NB4 (cell line): ENCODE data around the gene SMPD3.

Experiments used
- MYC ChIP-seq: IDR thresholded peaks from 2 replicates; pipeline ENCODE4 v1.6.1; 2011; ENCODE audit warnings: low read depth, low read length
- POLR2A ChIP-seq: IDR thresholded peaks from 2 replicates; pipeline ENCODE4 v1.6.1; 2011; ENCODE audit warnings: mild to moderate bottlenecking; ENCODE audit not compliant: insufficient read length; ENCODE audit errors: extremely low read depth
- TF ChIP-seq, protein P1 (sequence below): IDR thresholded peaks from 2 replicates; pipeline ENCODE4 v1.6.1; 2011; ENCODE audit warnings: low read depth, low read length
- TF ChIP-seq, protein P2 (sequence below): IDR thresholded peaks from one replicate; pipeline ENCODE4 v1.5.1; 2012; ENCODE audit warnings: low read depth, low read length

DNA sequence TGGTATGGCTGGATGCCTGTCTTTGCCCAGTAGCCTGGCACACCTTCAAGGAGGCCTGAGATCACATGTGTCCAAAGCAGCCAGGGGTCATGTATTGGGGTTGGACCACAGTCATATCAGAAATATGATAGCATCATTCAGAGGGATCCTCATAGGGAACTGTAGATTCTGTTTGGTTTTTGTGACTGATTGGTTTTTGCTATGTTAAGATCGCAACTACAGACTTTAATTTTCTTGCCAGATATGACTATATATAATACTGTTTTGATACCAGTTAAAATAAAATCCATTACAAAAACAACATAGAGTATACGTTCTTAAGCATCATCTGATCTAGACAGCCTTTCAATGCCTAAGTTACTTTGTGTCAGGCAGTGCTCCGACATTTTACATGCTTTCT is 11.8 kb upstream of the SMPD3 start:
- TF ChIP-seq, protein P1, sequence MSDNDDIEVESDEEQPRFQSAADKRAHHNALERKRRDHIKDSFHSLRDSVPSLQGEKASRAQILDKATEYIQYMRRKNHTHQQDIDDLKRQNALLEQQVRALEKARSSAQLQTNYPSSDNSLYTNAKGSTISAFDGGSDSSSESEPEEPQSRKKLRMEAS: no peak
- TF ChIP-seq, protein P2, sequence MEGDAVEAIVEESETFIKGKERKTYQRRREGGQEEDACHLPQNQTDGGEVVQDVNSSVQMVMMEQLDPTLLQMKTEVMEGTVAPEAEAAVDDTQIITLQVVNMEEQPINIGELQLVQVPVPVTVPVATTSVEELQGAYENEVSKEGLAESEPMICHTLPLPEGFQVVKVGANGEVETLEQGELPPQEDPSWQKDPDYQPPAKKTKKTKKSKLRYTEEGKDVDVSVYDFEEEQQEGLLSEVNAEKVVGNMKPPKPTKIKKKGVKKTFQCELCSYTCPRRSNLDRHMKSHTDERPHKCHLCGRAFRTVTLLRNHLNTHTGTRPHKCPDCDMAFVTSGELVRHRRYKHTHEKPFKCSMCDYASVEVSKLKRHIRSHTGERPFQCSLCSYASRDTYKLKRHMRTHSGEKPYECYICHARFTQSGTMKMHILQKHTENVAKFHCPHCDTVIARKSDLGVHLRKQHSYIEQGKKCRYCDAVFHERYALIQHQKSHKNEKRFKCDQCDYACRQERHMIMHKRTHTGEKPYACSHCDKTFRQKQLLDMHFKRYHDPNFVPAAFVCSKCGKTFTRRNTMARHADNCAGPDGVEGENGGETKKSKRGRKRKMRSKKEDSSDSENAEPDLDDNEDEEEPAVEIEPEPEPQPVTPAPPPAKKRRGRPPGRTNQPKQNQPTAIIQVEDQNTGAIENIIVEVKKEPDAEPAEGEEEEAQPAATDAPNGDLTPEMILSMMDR: no peak
- TF ChIP-seq POLR2A: no peak
- no peak for TF ChIP-seq MYC
